SK-N-SH treated with all-trans-retinoic acid at 6 μM for 48 hours (cell line): ENCODE data around the gene CALR3.

Experiments
- ATAC-seq: fragments of 200-7000 bp; cut with Tn5 transposase; 3 replicates; pipeline ENCODE4 v1.9.1; 2020; ENCODE audit warnings: mild to moderate bottlenecking, moderate library complexity
- ARNTL ChIP-seq: fragments of 450-650 bp; formaldehyde crosslinking; IDR thresholded peaks from 2 replicates; pipeline ENCODE4 v1.5.0; 2020; ENCODE audit warnings: low read depth, mild to moderate bottlenecking, moderate library complexity, borderline replicate concordance
- CREB5 ChIP-seq: fragments of 250-450 bp; sonication (Bioruptor Pico); IDR thresholded peaks from 2 replicates; pipeline ENCODE4 v1.5.1; 2020; ENCODE audit warnings: low read depth, mild to moderate bottlenecking, moderate library complexity
- CSDC2 ChIP-seq: fragments of 250-450 bp; sonication (Bioruptor Pico); IDR thresholded peaks from 2 replicates; pipeline ENCODE4 v1.5.0; 2020; ENCODE audit warnings: mild to moderate bottlenecking, moderate library complexity
- ESRRG ChIP-seq: fragments of 250-450 bp; sonication (Bioruptor Pico); IDR thresholded peaks from 2 replicates; pipeline ENCODE4 v1.6.1; 2021; ENCODE audit warnings: mild to moderate bottlenecking
- ISL1 ChIP-seq: fragments of 250-450 bp; sonication (Bioruptor Pico); IDR thresholded peaks from 2 replicates; pipeline ENCODE4 v2.1.2; 2022; ENCODE audit warnings: mild to moderate bottlenecking, moderate library complexity
- OSR1 ChIP-seq: fragments of 250-450 bp; sonication (Bioruptor Pico); IDR thresholded peaks from 2 replicates; pipeline ENCODE4 v1.8.0; 2022; ENCODE audit warnings: moderate library complexity, mild to moderate bottlenecking, inconsistent platforms
- PATZ1 ChIP-seq: fragments of 250-450 bp; sonication (Bioruptor Pico); IDR thresholded peaks from 2 replicates; pipeline ENCODE4 v1.8.0; 2020; ENCODE audit warnings: mild to moderate bottlenecking, moderate library complexity, borderline replicate concordance
- PPARA ChIP-seq: fragments of 250-450 bp; sonication (Bioruptor Pico); IDR thresholded peaks from 2 replicates; pipeline ENCODE4 v1.5.0; 2020; ENCODE audit warnings: mild to moderate bottlenecking, borderline replicate concordance
- RARB ChIP-seq: fragments of 250-450 bp; sonication (Bioruptor Pico); IDR thresholded peaks from 2 replicates; pipeline ENCODE4 v1.8.0; 2021; ENCODE audit warnings: mild to moderate bottlenecking, moderate library complexity
- SNAI2 ChIP-seq: fragments of 250-450 bp; sonication (Bioruptor Pico); IDR thresholded peaks from 2 replicates; pipeline ENCODE4 v1.5.0; 2020; ENCODE audit warnings: mild to moderate bottlenecking, moderate library complexity
- TCF4 ChIP-seq: fragments of 250-450 bp; sonication (Bioruptor Pico); IDR thresholded peaks from 2 replicates; pipeline ENCODE4 v1.8.0; 2021; ENCODE audit warnings: mild to moderate bottlenecking, moderate library complexity, borderline replicate concordance
- TOX ChIP-seq: fragments of 250-450 bp; sonication (Bioruptor Pico); IDR thresholded peaks from 2 replicates; pipeline ENCODE4 v1.8.0; 2021; ENCODE audit warnings: mild to moderate bottlenecking, moderate library complexity, borderline replicate concordance
- ZC3H10 ChIP-seq: fragments of 250-450 bp; sonication (Bioruptor Pico); IDR thresholded peaks from 2 replicates; pipeline ENCODE4 v1.5.1; 2021; ENCODE audit warnings: mild to moderate bottlenecking, moderate library complexity
- ZFP3 ChIP-seq: fragments of 250-450 bp; sonication (Bioruptor Pico); IDR thresholded peaks from 2 replicates; pipeline ENCODE4 v1.5.0; 2020; ENCODE audit warnings: mild to moderate bottlenecking, moderate library complexity
- ZFP30 ChIP-seq: fragments of 450-650 bp; formaldehyde crosslinking; IDR thresholded peaks from 2 replicates; pipeline ENCODE4 v1.5.0; 2022; ENCODE audit warnings: mild to moderate bottlenecking, moderate library complexity
- ZNF565 ChIP-seq: fragments of 450-650 bp; formaldehyde crosslinking; conservative IDR thresholded peaks from 2 replicates; pipeline ENCODE4 v1.5.0; 2020; ENCODE audit warnings: low read depth, mild to moderate bottlenecking, moderate library complexity
- ZNF70 ChIP-seq: fragments of 450-650 bp; formaldehyde crosslinking; IDR thresholded peaks from 2 replicates; pipeline ENCODE4 v1.5.0; 2020; ENCODE audit warnings: mild to moderate bottlenecking, moderate library complexity
- ZNF8 ChIP-seq: fragments of 450-650 bp; formaldehyde crosslinking; IDR thresholded peaks from 2 replicates; pipeline ENCODE4 v1.5.0; 2020; ENCODE audit warnings: mild to moderate bottlenecking, moderate library complexity
- TF ChIP-seq, protein P1 (sequence below): fragments of 250-450 bp; sonication (Bioruptor Pico); IDR thresholded peaks from 2 replicates; pipeline ENCODE4 v1.5.0; 2020; ENCODE audit warnings: mild to moderate bottlenecking, moderate library complexity
- TF ChIP-seq, protein P2 (sequence below): fragments of 250-450 bp; sonication (Bioruptor Pico); IDR thresholded peaks from 2 replicates; pipeline ENCODE4 v1.8.0; 2021; ENCODE audit warnings: low read depth, mild to moderate bottlenecking, moderate library complexity, borderline replicate concordance

The CALR3 gene

GRCh38 chr19:16524991-16525734 lies 29.2 kb upstream of the CALR3 start:
- no peak for TF ChIP-seq CREB5 (CRISPR knock-in tag)
- no peak for TF ChIP-seq ISL1 (CRISPR knock-in tag)
- no peak for TF ChIP-seq ARNTL (CRISPR knock-in tag)
- no peak for TF ChIP-seq PATZ1 (CRISPR knock-in tag)
- no peak for TF ChIP-seq TCF4 (CRISPR knock-in tag)
- no peak for TF ChIP-seq CSDC2 (CRISPR knock-in tag)
- no peak for ATAC-seq

DNA sequence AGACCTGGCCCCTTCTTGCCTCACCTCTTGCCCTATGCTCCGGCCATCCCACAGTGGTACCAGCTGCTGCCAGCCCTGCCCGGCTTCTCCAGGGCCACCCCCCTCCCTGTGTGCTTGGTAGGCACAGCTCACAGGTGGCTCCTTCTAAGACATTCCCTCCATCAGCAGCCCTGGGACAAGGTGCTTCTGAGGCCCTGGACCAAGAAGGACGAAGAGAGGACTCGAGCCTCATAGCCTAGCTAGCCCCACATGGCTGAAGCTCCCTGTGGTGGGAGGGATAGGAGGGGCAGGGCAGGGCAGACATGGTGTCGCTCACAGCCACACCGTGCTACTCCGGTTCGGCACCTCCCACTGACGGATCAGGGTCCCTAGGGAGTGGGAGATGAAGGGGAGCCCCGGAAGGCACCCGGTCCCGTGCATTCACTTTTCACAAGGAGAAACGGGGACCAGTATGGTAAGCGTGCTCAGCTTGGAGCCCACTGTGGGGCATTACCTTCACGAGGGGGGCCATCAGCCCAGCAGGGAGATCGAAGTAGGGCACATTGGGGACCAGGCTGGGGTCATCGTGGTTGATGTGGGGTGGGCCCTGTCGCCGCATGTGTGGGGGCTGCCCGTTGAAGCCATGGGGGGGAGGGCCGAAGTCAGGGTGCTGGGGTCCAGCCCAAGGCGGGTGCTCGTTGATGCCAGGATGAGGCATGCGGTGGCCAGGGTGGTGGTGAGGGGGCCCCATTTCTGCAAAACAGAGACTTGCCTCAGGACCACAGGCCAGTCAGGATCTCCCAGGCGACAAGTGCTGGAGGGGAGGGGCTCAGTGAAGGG lies 26.8 kb upstream of the CALR3 start:
- ATAC-seq, result no peak
- TF ChIP-seq PPARA, result no peak
- TF ChIP-seq TOX (CRISPR knock-in tag), result no peak
- no peak for TF ChIP-seq SNAI2 (CRISPR knock-in tag)
- TF ChIP-seq CREB5 (CRISPR knock-in tag), result no peak
- TF ChIP-seq ESRRG (CRISPR knock-in tag), result no peak
- TF ChIP-seq TCF4 (CRISPR knock-in tag), result no peak
- TF ChIP-seq ARNTL (CRISPR knock-in tag), result no peak

DNA sequence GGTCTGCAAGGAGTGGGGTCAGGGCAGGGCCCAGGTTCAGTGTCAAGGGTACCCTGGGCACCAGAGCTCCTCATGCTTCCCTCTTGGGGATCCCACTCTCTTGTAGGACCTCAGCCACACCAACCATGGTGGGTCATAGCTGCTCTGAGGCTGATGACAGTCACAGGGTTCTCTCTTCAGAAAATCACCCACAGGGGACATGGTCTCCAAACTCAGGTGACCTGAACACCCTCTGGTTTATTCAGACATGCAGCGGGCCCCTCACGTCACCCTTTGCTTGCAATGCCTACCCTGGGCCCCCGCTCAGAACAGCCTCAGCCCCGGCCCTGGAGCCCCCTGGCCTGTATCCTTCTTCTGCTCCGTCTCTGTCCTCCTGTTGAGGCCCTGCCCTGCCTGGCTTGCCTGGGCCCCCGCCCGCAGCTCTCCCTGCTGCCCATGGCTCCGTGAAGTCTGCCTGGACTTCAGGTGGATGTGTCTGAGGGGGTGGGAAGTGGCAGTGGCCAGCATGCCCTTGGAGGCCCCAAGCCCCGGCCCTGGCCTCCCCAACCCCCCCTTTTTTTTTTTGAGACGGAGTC lies 25.8 kb upstream of the CALR3 start:
- no peak for ATAC-seq
- TF ChIP-seq PPARA, result no peak
- TF ChIP-seq, all 23 proteins: peak for 0

- ATAC-seq, result no peak
- TF ChIP-seq CREB5 (CRISPR knock-in tag) (no peak), RARB (CRISPR knock-in tag) (no peak), ISL1 (CRISPR knock-in tag) (no peak), ESRRG (CRISPR knock-in tag) (no peak), PPARA (no peak), ZNF565 (CRISPR knock-in tag) (no peak), ZFP3 (CRISPR knock-in tag) (no peak), ZFP30 (CRISPR knock-in tag) (no peak), ARNTL (CRISPR knock-in tag) (no peak), ZC3H10 (CRISPR knock-in tag) (no peak), CSDC2 (CRISPR knock-in tag) (no peak), ZNF8 (no peak), OSR1 (CRISPR knock-in tag) (no peak), ZNF70 (CRISPR knock-in tag) (no peak), TOX (CRISPR knock-in tag) (no peak)
- TF ChIP-seq, protein P1, sequence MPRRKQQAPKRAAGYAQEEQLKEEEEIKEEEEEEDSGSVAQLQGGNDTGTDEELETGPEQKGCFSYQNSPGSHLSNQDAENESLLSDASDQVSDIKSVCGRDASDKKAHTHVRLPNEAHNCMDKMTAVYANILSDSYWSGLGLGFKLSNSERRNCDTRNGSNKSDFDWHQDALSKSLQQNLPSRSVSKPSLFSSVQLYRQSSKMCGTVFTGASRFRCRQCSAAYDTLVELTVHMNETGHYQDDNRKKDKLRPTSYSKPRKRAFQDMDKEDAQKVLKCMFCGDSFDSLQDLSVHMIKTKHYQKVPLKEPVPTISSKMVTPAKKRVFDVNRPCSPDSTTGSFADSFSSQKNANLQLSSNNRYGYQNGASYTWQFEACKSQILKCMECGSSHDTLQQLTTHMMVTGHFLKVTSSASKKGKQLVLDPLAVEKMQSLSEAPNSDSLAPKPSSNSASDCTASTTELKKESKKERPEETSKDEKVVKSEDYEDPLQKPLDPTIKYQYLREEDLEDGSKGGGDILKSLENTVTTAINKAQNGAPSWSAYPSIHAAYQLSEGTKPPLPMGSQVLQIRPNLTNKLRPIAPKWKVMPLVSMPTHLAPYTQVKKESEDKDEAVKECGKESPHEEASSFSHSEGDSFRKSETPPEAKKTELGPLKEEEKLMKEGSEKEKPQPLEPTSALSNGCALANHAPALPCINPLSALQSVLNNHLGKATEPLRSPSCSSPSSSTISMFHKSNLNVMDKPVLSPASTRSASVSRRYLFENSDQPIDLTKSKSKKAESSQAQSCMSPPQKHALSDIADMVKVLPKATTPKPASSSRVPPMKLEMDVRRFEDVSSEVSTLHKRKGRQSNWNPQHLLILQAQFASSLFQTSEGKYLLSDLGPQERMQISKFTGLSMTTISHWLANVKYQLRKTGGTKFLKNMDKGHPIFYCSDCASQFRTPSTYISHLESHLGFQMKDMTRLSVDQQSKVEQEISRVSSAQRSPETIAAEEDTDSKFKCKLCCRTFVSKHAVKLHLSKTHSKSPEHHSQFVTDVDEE (CRISPR knock-in tag), result no peak
- TF ChIP-seq, protein P2, sequence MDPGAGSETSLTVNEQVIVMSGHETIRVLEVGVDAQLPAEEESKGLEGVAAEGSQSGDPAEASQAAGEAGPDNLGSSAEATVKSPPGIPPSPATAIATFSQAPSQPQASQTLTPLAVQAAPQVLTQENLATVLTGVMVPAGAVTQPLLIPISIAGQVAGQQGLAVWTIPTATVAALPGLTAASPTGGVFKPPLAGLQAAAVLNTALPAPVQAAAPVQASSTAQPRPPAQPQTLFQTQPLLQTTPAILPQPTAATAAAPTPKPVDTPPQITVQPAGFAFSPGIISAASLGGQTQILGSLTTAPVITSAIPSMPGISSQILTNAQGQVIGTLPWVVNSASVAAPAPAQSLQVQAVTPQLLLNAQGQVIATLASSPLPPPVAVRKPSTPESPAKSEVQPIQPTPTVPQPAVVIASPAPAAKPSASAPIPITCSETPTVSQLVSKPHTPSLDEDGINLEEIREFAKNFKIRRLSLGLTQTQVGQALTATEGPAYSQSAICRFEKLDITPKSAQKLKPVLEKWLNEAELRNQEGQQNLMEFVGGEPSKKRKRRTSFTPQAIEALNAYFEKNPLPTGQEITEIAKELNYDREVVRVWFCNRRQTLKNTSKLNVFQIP (CRISPR knock-in tag), result no peak
These were observed 25.1 kb upstream of the CALR3 start for GRCh38 chr19:16520986-16521624.
